Stimulated activated CD4-positive, alpha-beta T cell treated with anti-CD3 and anti-CD28 coated beads, Interleukin-2, amount 100 ng/mL, for 48 hours (primary cell): ENCODE data around the gene IMMP2L.
A peak's percentile ranks its signal among the peaks of the same experiment; 100 is the strongest.
"Not testable (repeated sequence)": the region's sequence is repeated elsewhere in the genome, so short reads cannot be mapped to it uniquely, and the experiment has no call there.

Experiments
- DNase-seq, 2 donors: peaks; one replicate each; pipeline ENCODE4 v3.0.0-alpha.2; 2020

The IMMP2L gene

DNA sequence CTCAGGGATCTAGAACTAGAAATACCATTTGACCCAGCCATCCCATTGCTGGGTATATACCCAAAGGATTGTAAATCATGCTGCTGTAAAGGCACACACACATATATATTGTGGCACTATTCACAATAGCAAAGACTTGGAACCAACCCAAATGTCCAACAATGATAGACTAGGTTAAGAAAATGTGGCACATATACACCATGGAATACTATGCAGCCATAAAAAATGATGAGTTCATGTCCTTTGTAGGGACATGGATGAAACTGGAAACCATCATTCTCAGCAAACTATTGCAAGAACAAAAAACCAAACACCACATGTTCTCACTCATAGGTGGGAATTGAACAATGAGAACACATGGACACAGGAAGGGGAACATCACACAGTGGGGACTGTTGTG lies 56.9 kb downstream of the IMMP2L start:
- not testable (repeated sequence) for DNase-seq

GRCh38 chr7:111501799-111502198 lies 60.5 kb downstream of the IMMP2L start:
- DNase-seq = not testable (repeated sequence)

- DNase-seq = peak in 1 of 2 donors; percentile 5
These were observed 63.3 kb downstream of the IMMP2L start for GRCh38 chr7:111499027-111499426.

- DNase-seq = no peak
These were observed 63.8 kb downstream of the IMMP2L start for GRCh38 chr7:111498391-111499007.

DNA sequence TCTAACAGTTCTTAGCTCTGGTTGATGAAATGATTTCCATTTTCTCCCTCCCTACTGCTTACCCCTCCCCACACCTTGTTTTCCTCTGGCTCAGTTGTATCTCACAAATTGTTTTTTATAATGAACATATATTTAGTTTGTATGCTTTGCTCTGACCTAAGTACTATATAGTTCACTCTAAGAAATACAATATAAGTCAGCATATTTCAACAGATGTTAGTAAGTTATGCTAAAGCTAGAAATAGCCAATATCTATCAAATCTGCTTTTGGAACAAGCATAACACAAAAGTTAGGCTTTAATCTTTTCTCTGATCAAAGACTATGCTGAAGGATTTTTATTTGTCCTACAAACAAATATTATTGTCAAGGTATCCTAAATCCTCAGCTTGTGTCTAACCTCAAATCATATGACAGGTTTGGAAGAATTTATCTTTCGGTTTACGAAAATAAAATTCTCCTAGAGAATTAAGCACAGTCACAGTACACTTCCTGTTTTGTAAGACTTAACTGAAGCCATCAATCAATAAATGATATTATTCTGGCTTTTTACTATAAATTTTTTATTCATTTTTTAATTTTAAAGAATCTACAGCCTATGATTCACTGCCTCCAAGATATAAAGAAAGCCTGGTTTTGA lies 67.0 kb downstream of the IMMP2L start:
- no peak for DNase-seq

- DNase-seq = no peak
These were observed 70.1 kb downstream of the IMMP2L start for GRCh38 chr7:111492234-111492633.

DNA sequence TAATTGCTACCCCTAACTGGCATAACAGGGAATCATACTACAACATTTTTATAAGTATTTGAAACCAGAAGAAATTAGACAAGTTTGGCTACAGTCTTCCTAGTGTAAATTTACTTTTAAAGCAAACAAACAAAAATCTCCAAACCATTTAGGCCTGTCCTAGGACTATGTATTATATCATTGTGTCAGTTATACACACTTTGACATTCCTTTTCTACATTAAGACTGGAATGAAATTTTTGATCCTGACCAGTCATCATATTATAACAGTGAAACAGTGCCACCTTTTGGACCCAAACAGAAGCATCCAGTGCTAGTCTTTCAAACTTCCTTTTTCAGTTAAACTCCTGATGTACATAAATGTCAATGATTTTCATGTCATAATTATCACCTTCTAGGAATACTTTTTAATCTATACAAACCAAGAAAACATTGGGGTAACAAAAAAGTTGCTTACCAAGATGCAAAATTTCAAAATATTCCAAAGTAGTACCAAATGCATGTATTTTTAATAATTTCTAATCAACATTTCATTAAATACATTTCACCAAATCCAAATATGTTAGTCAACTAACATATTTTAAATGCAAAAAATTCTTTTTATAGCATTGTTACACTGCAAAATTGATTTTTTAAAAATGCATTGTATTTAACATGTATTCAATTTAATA lies 75.7 kb downstream of the IMMP2L start:
- DNase-seq = no peak

GRCh38 chr7:111485701-111486380 lies 76.5 kb downstream of the IMMP2L start:
- no peak for DNase-seq

DNA sequence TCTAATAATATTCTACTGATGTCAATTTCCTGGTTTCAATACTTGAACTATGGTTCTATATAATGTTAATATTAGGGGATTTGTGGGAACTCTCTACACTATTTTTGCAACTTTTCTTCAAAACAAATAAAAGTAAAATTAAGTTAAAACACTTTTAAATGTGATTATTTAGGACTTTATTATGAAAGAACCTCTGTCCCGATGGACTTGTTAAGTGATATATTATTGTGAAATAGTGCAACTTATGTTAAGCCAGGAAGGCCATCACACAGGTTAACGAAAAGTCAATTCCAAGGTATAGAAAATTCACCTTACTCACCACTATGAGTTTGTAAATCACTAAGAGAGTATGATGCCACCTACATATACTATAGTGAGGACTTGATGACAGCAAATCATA lies 79.2 kb downstream of the IMMP2L start:
- DNase-seq = no peak

DNA sequence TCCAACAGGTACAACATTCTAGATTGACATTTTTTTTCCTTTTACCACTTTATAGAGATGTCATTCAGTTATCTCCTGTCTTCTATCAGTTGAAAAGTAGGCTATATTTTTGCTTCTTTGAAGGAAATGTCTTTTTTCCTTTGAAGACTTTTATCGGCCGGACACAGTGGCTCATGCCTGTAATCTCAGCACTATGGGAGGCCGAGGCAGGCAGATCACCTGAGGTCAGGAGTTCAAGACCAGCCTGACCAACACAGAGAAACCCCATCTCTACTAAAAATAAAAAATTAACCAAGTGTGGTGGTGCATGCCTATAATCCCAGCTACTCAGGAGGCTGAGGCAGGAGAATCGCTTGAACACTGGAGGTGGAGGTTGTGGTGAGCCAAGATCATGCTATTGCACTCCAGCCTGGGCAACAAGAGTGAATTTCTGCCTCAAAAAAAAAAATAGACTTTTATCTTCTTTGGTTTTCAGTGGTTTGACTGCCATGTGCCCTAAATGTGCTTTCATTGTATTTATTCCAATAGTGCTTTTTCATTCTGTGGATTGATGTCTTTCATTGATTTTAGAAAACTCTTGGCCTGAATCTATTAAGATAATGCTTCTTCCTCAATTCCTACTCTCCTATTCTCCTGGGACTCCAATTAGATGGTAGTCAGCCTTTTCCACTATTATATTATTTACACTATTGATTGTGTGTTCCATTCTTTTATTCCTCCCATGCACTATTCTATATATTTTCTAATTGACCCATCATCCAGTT lies 84.6 kb downstream of the IMMP2L start:
- no peak for DNase-seq

DNA sequence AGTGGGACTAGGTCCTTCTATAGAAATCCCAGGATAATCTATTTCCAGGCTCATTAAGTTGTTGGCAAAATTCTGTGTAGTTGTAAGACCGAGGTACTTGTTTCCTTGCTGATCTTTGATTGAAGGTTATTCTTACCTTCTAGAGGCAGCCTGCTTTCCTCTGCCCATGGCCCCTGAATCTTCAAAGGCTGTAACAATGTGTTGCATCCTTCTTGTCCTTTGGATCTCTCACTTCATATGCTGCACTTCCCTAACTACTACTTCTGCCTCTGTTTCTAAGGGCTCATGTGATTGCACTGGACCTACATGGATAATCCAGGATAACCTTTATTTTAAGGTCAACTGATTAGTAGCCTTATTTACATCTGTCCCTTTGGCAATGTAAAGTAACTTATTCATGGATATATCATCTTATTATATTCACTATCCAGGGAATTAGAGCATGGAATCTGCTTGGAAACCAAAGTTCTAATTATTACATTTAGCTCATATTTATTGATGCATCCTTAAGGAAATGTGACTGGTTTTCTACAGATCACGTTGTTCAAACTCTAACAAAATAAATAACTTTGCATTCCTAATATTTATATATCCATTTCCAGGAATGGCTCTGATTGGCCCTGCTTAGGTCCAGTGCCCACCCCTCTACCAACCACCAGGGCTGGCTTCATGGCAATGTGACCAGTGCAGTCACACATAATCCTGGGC lies 85.6 kb downstream of the IMMP2L start:
- no peak for DNase-seq

- no peak for DNase-seq
These were observed 86.3 kb downstream of the IMMP2L start for GRCh38 chr7:111475959-111476358.

DNA sequence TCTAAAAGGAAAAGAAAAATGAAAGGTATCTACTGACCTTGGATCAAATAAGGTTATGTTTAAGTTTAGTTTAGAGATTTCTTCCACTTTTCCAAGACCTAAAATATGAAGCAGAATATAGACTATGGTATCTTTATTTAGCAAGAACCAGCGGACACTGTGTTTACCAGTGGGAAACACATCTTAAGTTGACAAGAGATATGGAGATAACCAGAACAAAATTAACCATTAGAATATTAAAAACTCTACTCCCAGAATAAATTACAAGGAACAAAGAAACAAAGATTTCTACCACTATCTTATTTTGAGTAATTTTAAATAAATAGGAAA lies 86.9 kb downstream of the IMMP2L start:
- DNase-seq = no peak

GRCh38 chr7:111474723-111475418 lies 87.4 kb downstream of the IMMP2L start:
- no peak for DNase-seq

- DNase-seq = no peak
These were observed 88.7 kb downstream of the IMMP2L start for GRCh38 chr7:111473449-111474198.

DNA sequence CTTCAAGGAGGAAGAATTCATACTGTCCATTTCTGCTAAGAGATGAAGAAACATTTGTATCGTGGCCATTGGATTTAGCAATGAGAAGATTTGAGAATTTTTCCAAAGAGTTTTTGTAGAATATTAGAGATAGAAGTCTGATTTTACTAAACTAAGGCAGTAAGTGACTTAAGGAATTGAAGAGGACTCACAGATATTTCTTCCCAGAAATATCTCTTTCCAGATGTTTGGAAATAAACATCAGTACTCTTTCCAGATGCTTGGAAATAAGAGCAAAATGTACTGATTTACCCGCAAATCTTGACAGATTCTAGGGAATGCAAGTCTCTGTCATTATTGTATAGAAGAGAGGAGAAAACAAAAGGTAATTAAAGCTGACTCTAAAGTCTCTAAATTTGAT lies 91.3 kb downstream of the IMMP2L start:
- DNase-seq = no peak

GRCh38 chr7:111469894-111470293 lies 92.4 kb downstream of the IMMP2L start:
- DNase-seq = not testable (repeated sequence)

DNA sequence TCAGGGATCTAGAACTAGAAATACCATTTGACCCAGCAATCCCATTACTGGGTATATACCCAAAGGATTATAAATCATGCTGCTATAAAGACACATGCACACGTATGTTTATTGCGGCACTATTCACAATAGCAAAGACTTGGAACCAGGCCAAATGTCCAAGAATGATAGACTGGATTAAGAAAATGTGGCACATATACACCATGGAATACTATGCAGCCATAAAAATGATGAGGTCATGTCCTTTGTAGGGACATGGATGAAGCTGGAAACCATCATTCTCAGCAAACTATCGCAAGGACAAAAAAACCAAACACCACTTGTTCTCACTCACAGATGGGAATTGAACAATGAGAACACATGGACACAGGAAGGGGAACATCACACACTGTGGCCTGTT lies 96.5 kb downstream of the IMMP2L start:
- DNase-seq = not testable (repeated sequence)

GRCh38 chr7:111460695-111461094 lies 101.6 kb downstream of the IMMP2L start:
- DNase-seq = no peak

DNA sequence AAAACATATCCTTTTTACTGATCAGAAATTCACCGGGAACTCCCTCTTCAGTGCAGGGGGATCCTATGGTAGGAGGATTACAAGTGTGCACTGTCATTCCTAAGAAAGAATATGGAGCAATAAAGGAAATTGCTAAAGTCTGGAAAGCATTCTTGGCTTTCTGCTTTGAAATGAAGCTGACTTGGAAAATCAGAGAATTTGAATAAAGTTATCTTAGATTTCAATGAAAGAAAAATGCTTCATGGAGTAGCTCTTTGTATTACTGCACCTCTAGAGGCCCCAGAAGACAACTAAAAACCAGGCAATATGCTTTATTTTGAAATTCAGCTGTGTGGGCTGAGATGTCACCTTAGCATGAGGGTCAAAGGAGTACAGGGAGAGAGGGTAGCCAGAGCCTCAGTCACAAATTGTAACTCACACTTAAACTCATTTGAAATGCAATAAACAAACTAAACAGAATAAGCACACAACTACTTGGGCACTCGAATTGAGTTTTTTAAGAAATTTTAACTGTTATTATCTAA lies 102.5 kb downstream of the IMMP2L start:
- no peak for DNase-seq
